ENCODE results near the gene PRKX. TPM values are rescaled to one million over a fixed set of nuclear protein-coding genes. Genes with fewer than 3 reads are reported as not detected.
A peak's percentile ranks its signal among the peaks of the same experiment; 100 is the strongest.
"Not testable (repeated sequence)": the region's sequence is repeated elsewhere in the genome, so short reads cannot be mapped to it uniquely, and the experiment has no call there.

Gene PRKX
- total RNA-seq, 6 experiments from 2014 or later: 8.2 to 12.2 (median 9.3) TPM

- H3K4me1 Mint-ChIP-seq (ENCODE audit: low read depth): no peaks in the 10 kb centered on the region
- DNase-seq: peak; percentile 21
- H3K4me3 Mint-ChIP-seq: no peak overlapping the region
- no peaks in the 10 kb centered on the region for H3K9me3 Mint-ChIP-seq
- H3K36me3 Mint-ChIP-seq (ENCODE audit: low read depth): no peaks in the 10 kb centered on the region
- no peaks in the 10 kb centered on the region for H3K27me3 Mint-ChIP-seq (ENCODE audit: insufficient read depth)
- peak; percentile 73 for TF ChIP-seq CTCF (IDR thresholded peaks at IDR 0.05)
- H3K27ac Mint-ChIP-seq: no peak overlapping the region
Observed at GRCh38 chrX:3651277-3651676, 62.2 kb downstream of the PRKX start.

GRCh38 chrX:3648084-3648483, 65.4 kb downstream of the PRKX start:
- Mint-ChIP-seq H3K36me3 (ENCODE audit: low read depth) (no peaks in the 10 kb centered on the region), H3K27me3 (ENCODE audit: insufficient read depth) (no peaks in the 10 kb centered on the region), H3K9me3 (no peaks in the 10 kb centered on the region), H3K4me1 (ENCODE audit: low read depth) (no peaks in the 10 kb centered on the region), H3K27ac (no peak overlapping the region), H3K4me3 (no peak overlapping the region)
- no peak for TF ChIP-seq CTCF (IDR thresholded peaks at IDR 0.05)
- DNase-seq: no peak

- H3K27me3 Mint-ChIP-seq (ENCODE audit: insufficient read depth); DNase-seq; H3K27ac Mint-ChIP-seq; H3K9me3 Mint-ChIP-seq; H3K4me3 Mint-ChIP-seq; H3K36me3 Mint-ChIP-seq (ENCODE audit: low read depth); H3K4me1 Mint-ChIP-seq (ENCODE audit: low read depth): not testable (repeated sequence)
Observed at GRCh38 chrX:3639858-3640631, 73.4 kb downstream of the PRKX start.

- TF ChIP-seq CTCF (IDR thresholded peaks at IDR 0.05): no peak
- Mint-ChIP-seq H3K27ac (no peak overlapping the region), H3K36me3 (ENCODE audit: low read depth) (no peaks in the 10 kb centered on the region), H3K9me3 (no peaks in the 10 kb centered on the region), H3K4me1 (ENCODE audit: low read depth) (no peaks in the 10 kb centered on the region), H3K27me3 (ENCODE audit: insufficient read depth) (no peaks in the 10 kb centered on the region; the same call in 1 of the 2 replicates), H3K4me3 (no peak overlapping the region)
- no peak for DNase-seq
Observed at GRCh38 chrX:3639236-3639635, 74.2 kb downstream of the PRKX start.

- peak; percentile 82 for TF ChIP-seq CTCF (IDR thresholded peaks at IDR 0.05)
- Mint-ChIP-seq H3K27ac (no peak overlapping the region), H3K27me3 (ENCODE audit: insufficient read depth) (no peaks in the 10 kb centered on the region; the same call in 1 of the 2 replicates), H3K4me1 (ENCODE audit: low read depth) (no peaks in the 10 kb centered on the region), H3K9me3 (no peaks in the 10 kb centered on the region), H3K4me3 (no peak overlapping the region), H3K36me3 (ENCODE audit: low read depth) (no peaks in the 10 kb centered on the region)
- DNase-seq: peak; percentile 14
Observed at GRCh38 chrX:3638280-3638873, 75.1 kb downstream of the PRKX start.

- H3K9me3 Mint-ChIP-seq: no peaks in the 10 kb centered on the region
- no peak overlapping the region for H3K27ac Mint-ChIP-seq
- TF ChIP-seq CTCF (IDR thresholded peaks at IDR 0.05): no peak
- peaks cover 9% of the 10 kb centered on the region for H3K36me3 Mint-ChIP-seq (ENCODE audit: low read depth)
- H3K27me3 Mint-ChIP-seq (ENCODE audit: insufficient read depth): no peaks in the 10 kb centered on the region; the same call in 1 of the 2 replicates
- H3K4me3 Mint-ChIP-seq: no peak overlapping the region
- no peaks in the 10 kb centered on the region for H3K4me1 Mint-ChIP-seq (ENCODE audit: low read depth)
- DNase-seq: no peak
Observed at GRCh38 chrX:3636803-3637202, 76.6 kb downstream of the PRKX start.

All from HFFc6 (cell line).